ENCODE measurements around the gene EPHX1.

Gene EPHX1

GRCh38 chr1:225827076-225827475, 17.2 kb downstream of the EPHX1 start:
- Histone ChIP-seq H3K36me3 (ENCODE audit: low read depth) (no peaks in the 10 kb centered on the region), H3K4me3 (ENCODE audit: severe bottlenecking) (no peak overlapping the region), H3K27me3 (ENCODE audit: insufficient read depth, poor library complexity, severe bottlenecking) (no peaks in the 10 kb centered on the region), H3K4me1 (ENCODE audit: insufficient read depth, poor library complexity, severe bottlenecking) (no peaks in the 10 kb centered on the region), H3K9me3 (ENCODE audit: severe bottlenecking) (no peaks in the 10 kb centered on the region), H3K27ac (ENCODE audit: poor library complexity, severe bottlenecking) (no peak overlapping the region)
- no peak for TF ChIP-seq CTCF (IDR thresholded peaks at IDR 0.05; ENCODE audit: poor library complexity, severe bottlenecking)
- no peak for DNase-seq (ENCODE audit: low spot score)
- no peak for ATAC-seq (ENCODE audit: low read depth)

- H3K9me3 ChIP-seq (ENCODE audit: severe bottlenecking), result no peaks in the 10 kb centered on the region
- H3K27me3 ChIP-seq (ENCODE audit: insufficient read depth, poor library complexity, severe bottlenecking), result no peaks in the 10 kb centered on the region
- ATAC-seq (ENCODE audit: low read depth) (no peak), DNase-seq (ENCODE audit: low spot score) (no peak)
- no peaks in the 10 kb centered on the region for H3K36me3 ChIP-seq (ENCODE audit: low read depth)
- no peaks in the 10 kb centered on the region for H3K4me1 ChIP-seq (ENCODE audit: insufficient read depth, poor library complexity, severe bottlenecking)
- no peak overlapping the region for H3K27ac ChIP-seq (ENCODE audit: poor library complexity, severe bottlenecking)
- no peak overlapping the region for H3K4me3 ChIP-seq (ENCODE audit: severe bottlenecking)
- no peak for TF ChIP-seq CTCF (IDR thresholded peaks at IDR 0.05; ENCODE audit: poor library complexity, severe bottlenecking)
These were observed 18.9 kb downstream of the EPHX1 start for GRCh38 chr1:225828706-225829345.

GRCh38 chr1:225830841-225831240, 20.9 kb downstream of the EPHX1 start:
- DNase-seq (ENCODE audit: low spot score) (no peak), ATAC-seq (ENCODE audit: low read depth) (no peak)
- no peaks in the 10 kb centered on the region for H3K9me3 ChIP-seq (ENCODE audit: severe bottlenecking)
- H3K36me3 ChIP-seq (ENCODE audit: low read depth), result no peaks in the 10 kb centered on the region
- no peak overlapping the region for H3K4me3 ChIP-seq (ENCODE audit: severe bottlenecking)
- no peaks in the 10 kb centered on the region for H3K27me3 ChIP-seq (ENCODE audit: insufficient read depth, poor library complexity, severe bottlenecking)
- H3K27ac ChIP-seq (ENCODE audit: poor library complexity, severe bottlenecking), result no peak overlapping the region
- H3K4me1 ChIP-seq (ENCODE audit: insufficient read depth, poor library complexity, severe bottlenecking), result no peaks in the 10 kb centered on the region
- TF ChIP-seq CTCF (IDR thresholded peaks at IDR 0.05; ENCODE audit: poor library complexity, severe bottlenecking), result no peak

- Histone ChIP-seq H3K4me1 (ENCODE audit: insufficient read depth, poor library complexity, severe bottlenecking) (no peaks in the 10 kb centered on the region), H3K9me3 (ENCODE audit: severe bottlenecking) (no peaks in the 10 kb centered on the region), H3K4me3 (ENCODE audit: severe bottlenecking) (no peak overlapping the region), H3K36me3 (ENCODE audit: low read depth) (no peaks in the 10 kb centered on the region), H3K27ac (ENCODE audit: poor library complexity, severe bottlenecking) (no peak overlapping the region), H3K27me3 (ENCODE audit: insufficient read depth, poor library complexity, severe bottlenecking) (no peaks in the 10 kb centered on the region)
- no peak for TF ChIP-seq CTCF (IDR thresholded peaks at IDR 0.05; ENCODE audit: poor library complexity, severe bottlenecking)
- ATAC-seq (ENCODE audit: low read depth), result no peak
- no peak for DNase-seq (ENCODE audit: low spot score)
These were observed 24.7 kb downstream of the EPHX1 start for GRCh38 chr1:225834417-225835329.
